HepG2 (cell line): Measurements from ENCODE around the gene SNX11. TPM values are rescaled to one million over a fixed set of nuclear protein-coding genes. Genes with fewer than 3 reads are reported as not detected.

Source experiments
- ATAC-seq: fragments of 200-7000 bp; cut with Tn5 transposase; 3 replicates; pipeline ENCODE4 v1.9.1; 2020; ENCODE audit warnings: mild to moderate bottlenecking, moderate library complexity
- BruUV-seq: library from RNA; stranded (reverse); fragments of 400-500 nt; replicated peaks from 2 replicates; lab custom pipeline; 2021; lab: Mats Ljungman, UMichigan
- CTCF ChIA-PET: fragments of 300-600 bp; formaldehyde crosslinking; extraction: SDS; loops from one replicate; lab custom pipeline; 2021; ENCODE audit warnings: low total read pairs, inconsistent platforms, low intra/inter-chr PET ratio; lab: Yijun Ruan, JAX
- POLR2A ChIA-PET: fragments of 350-600 bp; sonication (Branson Sonifier 250); formaldehyde crosslinking; loops from one replicate; lab custom pipeline; 2020; ENCODE audit warnings: antibody characterized with exemption, inconsistent platforms; lab: Yijun Ruan, JAX
- DNase-seq: peaks from one replicate; pipeline ENCODE4 v3.0.0-alpha.2; 2015; ENCODE audit warnings: low spot score
- FAIRE-seq: peaks from 3 replicates; lab custom pipeline; 2011; peaks lifted over from hg19 to GRCh38; lab: Jason Lieb, UNC
- H2AFZ ChIP-seq: one replicate; pipeline ENCODE4 v1.6.1; 2011; ENCODE audit warnings: low read length, inconsistent platforms
- H3K27ac ChIP-seq: fragments of 300-600 bp; 3 replicates; pipeline ENCODE4 v1.8.0; 2011; ENCODE audit warnings: mixed run types, mild to moderate bottlenecking, mixed read lengths, low read length, inconsistent platforms; ENCODE audit not compliant: insufficient read depth; ENCODE audit errors: extremely low read length
- H3K27me3 ChIP-seq, 2 experiments: fragments of 200-600 bp in 1 of 2; 2 replicates in 1 of 2; 3 replicates in 1 of 2; pipeline versions ENCODE4 v1.6.0 to v1.8.0; 2011; ENCODE audit warnings: low read length in 2 of 2, mild to moderate bottlenecking in 2 of 2, moderate library complexity in 2 of 2, inconsistent platforms in 1 of 2; ENCODE audit not compliant: insufficient read depth in 2 of 2, control insufficient read depth in 1 of 2
- H3K36me3 ChIP-seq, 2 experiments: fragments of 200-600 bp in 1 of 2; replicated peaks in 1 of 2; 2 replicates in 1 of 2; 3 replicates in 1 of 2; pipeline versions ENCODE4 v1.5.1 to v1.8.0; 2011; ENCODE audit warnings: low read length in 2 of 2, inconsistent platforms in 1 of 2; ENCODE audit not compliant: insufficient read depth in 2 of 2, control insufficient read depth in 1 of 2
- H3K4me1 ChIP-seq: 2 replicates; pipeline ENCODE4 v1.5.1; 2012; ENCODE audit warnings: low read length, inconsistent platforms; ENCODE audit not compliant: insufficient read depth
- H3K4me2 ChIP-seq: 2 replicates; pipeline ENCODE4 v1.6.0; 2011; ENCODE audit warnings: low read depth, low read length, inconsistent platforms
- H3K4me3 ChIP-seq, 3 experiments: fragments of 200-600 bp in 1 of 3; sonication (generic), shearing (Covaris generic) in 1 of 3; replicated peaks in 1 of 3; 2 replicates each; pipeline ENCODE4 v1.5.1; 2011 to 2016; ENCODE audit warnings: low read length in 3 of 3, inconsistent platforms in 2 of 3, low read depth in 2 of 3, mild to moderate bottlenecking in 2 of 3, control low read depth in 1 of 3, mixed read lengths in 1 of 3; ENCODE audit not compliant: insufficient read depth in 1 of 3
- H3K79me2 ChIP-seq: one replicate; pipeline ENCODE4 v1.6.1; 2011; ENCODE audit warnings: low read length, inconsistent platforms; ENCODE audit not compliant: insufficient read depth
- H3K9ac ChIP-seq: 2 replicates; pipeline ENCODE4 v1.6.0; 2011; ENCODE audit warnings: mild to moderate bottlenecking, low read depth, low read length, inconsistent platforms; ENCODE audit not compliant: insufficient read depth
- H3K9me3 ChIP-seq: 2 replicates; pipeline ENCODE4 v1.5.1; 2012; ENCODE audit warnings: mild to moderate bottlenecking, low read length
- H4K20me1 ChIP-seq: 2 replicates; pipeline ENCODE4 v1.6.0; 2011; ENCODE audit warnings: inconsistent platforms, mild to moderate bottlenecking, low read length, moderate library complexity; ENCODE audit not compliant: insufficient read depth
- HINFP ChIP-seq: sonication (generic); formaldehyde crosslinking; IDR thresholded peaks from 2 replicates; pipeline ENCODE4 v1.4.0; 2020; ENCODE audit warnings: low read depth, mild to moderate bottlenecking, missing genetic modification reagents
- HMGXB4 ChIP-seq, 2 experiments: sonication (generic) in 1 of 2; formaldehyde crosslinking in 1 of 2; IDR thresholded peaks; 2 replicates each; pipeline versions ENCODE4 v1.4.0 to v1.6.1; 2018 to 2020; ENCODE audit warnings: missing genetic modification reagents in 2 of 2, borderline replicate concordance in 1 of 2, low read depth in 1 of 2, mild to moderate bottlenecking in 1 of 2, missing biosample characterization in 1 of 2
- KDM3A ChIP-seq: IDR thresholded peaks from 2 replicates; pipeline ENCODE4 v1.6.1; 2018; ENCODE audit warnings: low read depth, missing compliant biosample characterization
- NR0B2 ChIP-seq: sonication (generic); formaldehyde crosslinking; IDR thresholded peaks from 2 replicates; pipeline ENCODE4 v1.4.0; 2020; ENCODE audit warnings: mild to moderate bottlenecking, missing genetic modification reagents
- PHB2 ChIP-seq: fragments of 450-650 bp; IDR thresholded peaks from 2 replicates; pipeline ENCODE4 v1.6.1; 2018; ENCODE audit not compliant: partially characterized antibody
- PITX1 ChIP-seq: sonication (generic); formaldehyde crosslinking; IDR thresholded peaks from 2 replicates; pipeline ENCODE4 v1.5.1; 2020; ENCODE audit warnings: mild to moderate bottlenecking, missing genetic modification reagents
- RARA ChIP-seq: IDR thresholded peaks from 2 replicates; pipeline ENCODE4 v1.6.1; 2016; ENCODE audit warnings: missing genetic modification reagents, missing compliant biosample characterization
- SNAPC5 ChIP-seq: sonication (generic); formaldehyde crosslinking; IDR thresholded peaks from 2 replicates; pipeline ENCODE4 v1.8.1; 2023; ENCODE audit warnings: mild to moderate bottlenecking, missing genetic modification reagents, borderline replicate concordance
- TCF12 ChIP-seq, 2 experiments: fragments of 450-650 bp in 1 of 2; sonication (generic) in 1 of 2; formaldehyde crosslinking in 1 of 2; IDR thresholded peaks; 2 replicates each; pipeline versions ENCODE4 v1.6.1 to v1.8.0; 2017 to 2022; ENCODE audit warnings: antibody characterized with exemption in 1 of 2, mild to moderate bottlenecking in 1 of 2, missing genetic modification reagents in 1 of 2, moderate library complexity in 1 of 2
- ZBTB42 ChIP-seq: sonication (generic); formaldehyde crosslinking; IDR thresholded peaks from 2 replicates; pipeline ENCODE4 v1.5.0; 2020; ENCODE audit warnings: mild to moderate bottlenecking, missing genetic modification reagents
- ZMAT3 ChIP-seq: sonication (generic); formaldehyde crosslinking; conservative IDR thresholded peaks from 2 replicates; pipeline ENCODE4 v1.7.0; 2021; ENCODE audit warnings: missing genetic modification reagents
- ZNF101 ChIP-seq: sonication (generic); formaldehyde crosslinking; IDR thresholded peaks from 2 replicates; pipeline ENCODE4 v1.4.0; 2020; ENCODE audit warnings: mild to moderate bottlenecking, low read depth, missing genetic modification reagents, borderline replicate concordance
- ZNF234 ChIP-seq: sonication (generic); formaldehyde crosslinking; conservative IDR thresholded peaks from 2 replicates; pipeline ENCODE4 v1.5.1; 2020; ENCODE audit warnings: mild to moderate bottlenecking, missing genetic modification reagents
- ZNF274 ChIP-seq: sonication (generic); formaldehyde crosslinking; IDR thresholded peaks from 2 replicates; pipeline ENCODE4 v1.5.1; 2020; ENCODE audit warnings: mild to moderate bottlenecking, missing genetic modification reagents
- ZNF33A ChIP-seq: sonication (generic); formaldehyde crosslinking; IDR thresholded peaks from 2 replicates; pipeline ENCODE4 v1.5.1; 2020; ENCODE audit warnings: missing genetic modification reagents, mild to moderate bottlenecking, moderate library complexity, borderline replicate concordance
- ZNF382 ChIP-seq: sonication (generic); formaldehyde crosslinking; IDR thresholded peaks from 2 replicates; pipeline ENCODE4 v1.5.0; 2020; ENCODE audit warnings: missing genetic modification reagents, mild to moderate bottlenecking, borderline replicate concordance
- ZNF556 ChIP-seq: sonication (generic); formaldehyde crosslinking; IDR thresholded peaks from 2 replicates; pipeline ENCODE4 v1.4.0; 2020; ENCODE audit warnings: mild to moderate bottlenecking, missing genetic modification reagents, borderline replicate concordance
- ZNF564 ChIP-seq: sonication (generic); formaldehyde crosslinking; IDR thresholded peaks from 2 replicates; pipeline ENCODE4 v1.8.1; 2023; ENCODE audit warnings: mild to moderate bottlenecking, missing genetic modification reagents
- ZSCAN29 ChIP-seq: sonication (generic); formaldehyde crosslinking; conservative IDR thresholded peaks from 2 replicates; pipeline ENCODE4 v1.4.0; 2020; ENCODE audit warnings: mild to moderate bottlenecking, missing genetic modification reagents
- WGBS: methylation state at CpG from one replicate; pipeline ENCODE4 v1.1.6; 2017; ENCODE audit warnings: low lambda C conversion rate; 5-methylcytosine and 5-hydroxymethylcytosine counted together
- in situ Hi-C: cut with HindIII; loops from 2 replicates; pipeline ENCODE4 v1.10.0; 2017; ENCODE audit warnings: low pct_unique_long_range_greater_than_20kb; ENCODE audit not compliant: extremely low pct_ligation_motif_present
- intact Hi-C: fragments of 100-400 bp; cut with micrococcal nuclease; formaldehyde crosslinking; loops from one replicate; pipeline ENCODE4 v1.10.0; 2022; ENCODE audit not compliant: unreplicated experiment
- polyA plus RNA-seq, 8 experiments: library from polyadenylated mRNA; depleted of rRNA in 3 of 8; stranded (reverse) in 7 of 8; unstranded in 1 of 8; fragments of >200 nt; fragmentation: Illumina TruSeq in 4 of 8; extraction: Trizol in 4 of 8; gene quantifications; 2 replicates each; pipeline versions ENCODE4 v1.2.1 to v1.2.3, GENCODE V29; 2011 to 2016; ENCODE audit warnings: low read depth in 4 of 8, missing spikeins in 1 of 8, mixed read lengths in 1 of 8; ENCODE audit not compliant: insufficient read depth in 1 of 8
- total RNA-seq, 5 experiments: library from RNA; depleted of rRNA; stranded (reverse); fragments of >200 nt; fragmentation: Illumina TruSeq; extraction: Trizol; gene quantifications; 2 replicates each; pipeline ENCODE4 v1.2.3, GENCODE V29; 2016; ENCODE audit warnings: low read depth in 1 of 5

The SNX11 gene
- total and polyA plus RNA-seq, 2 of the 13 experiments (the other 11 are each of a cell fraction or from before 2014, with no cell fraction given) = 12.9 to 14.0 TPM

- TF ChIP-seq HINFP (CRISPR knock-in tag) (no peak), PHB2 (no peak), ZNF556 (CRISPR knock-in tag) (no peak)
Observed at GRCh38 chr17:48150597-48151001, 43.0 kb downstream of the SNX11 start (continued).

GRCh38 chr17:48151220-48151619 lies 43.7 kb downstream of the SNX11 start:
- H3K27me3 ChIP-seq = peaks cover 0 to 7% of the 10 kb centered on the region in 2 experiments; a peak in 2 of 5 replicates
- FAIRE-seq (no peak), ATAC-seq (no peak), DNase-seq (no peak)
- H3K9ac ChIP-seq = no peak overlapping the region
- H3K4me1 ChIP-seq = peaks cover 11% of the 10 kb centered on the region
- H3K79me2 ChIP-seq = no peaks in the 10 kb centered on the region
- TF ChIP-seq ZMAT3 (CRISPR knock-in tag) (no peak), ZNF234 (CRISPR knock-in tag) (no peak), ZSCAN29 (CRISPR knock-in tag) (no peak), TCF12 (IDR thresholded peaks at IDR 0.05) (no peak), TCF12 (CRISPR knock-in tag; IDR thresholded peaks at IDR 0.05) (no peak), RARA (CRISPR knock-in tag) (no peak), ZNF33A (CRISPR knock-in tag) (no peak), HMGXB4 (CRISPR knock-in tag; IDR thresholded peaks at IDR 0.05; ENCODE audit: borderline replicate concordance in 1 of 2, low read depth in 1 of 2) (no peak), KDM3A (CRISPR knock-in tag) (no peak), ZNF564 (CRISPR knock-in tag) (no peak), ZNF101 (no peak), ZBTB42 (no peak), SNAPC5 (CRISPR knock-in tag) (no peak), NR0B2 (CRISPR knock-in tag) (no peak), ZNF274 (no peak), ZNF382 (CRISPR knock-in tag) (no peak), PITX1 (CRISPR knock-in tag) (no peak)
- in situ Hi-C loops = loop anchor here (5.0 kb wide), 1 partner anchor 446 kb away; no protein-coding TSS in a partner anchor
- 35% methylated on average over 3 of the region's 3 CpGs for WGBS
- intact Hi-C loops = loop anchor here (10.0 kb wide), 1 partner anchor 184 kb away; no protein-coding TSS in a partner anchor
- BruUV-seq = no TSS peak
- no peak overlapping the region for H2AFZ ChIP-seq
- H3K4me2 ChIP-seq = no peak overlapping the region
- H3K9me3 ChIP-seq = no peaks in the 10 kb centered on the region
- H3K4me3 ChIP-seq = no peak overlapping the region
- ChIA-PET CTCF (no interaction called here), POLR2A (no interaction called here)
- no peak overlapping the region for H3K27ac ChIP-seq
- H4K20me1 ChIP-seq = no peaks in the 10 kb centered on the region
- H3K36me3 ChIP-seq = no peaks in the 10 kb centered on the region
